OCI-LY1 (cell line): ENCODE measurements around the gene C1orf52.

Experiments used
- EZH2 ChIP-seq: fragments of 200-600 bp; sonication (generic), shearing (Covaris generic); IDR thresholded peaks from 2 replicates; pipeline ENCODE4 v1.8.0; 2017; ENCODE audit warnings: borderline replicate concordance, mixed run types, mild to moderate bottlenecking, antibody characterized with exemption, low read length, moderate library complexity, mixed read lengths
- TF ChIP-seq, protein P1 (sequence below): fragments of 200-600 bp; sonication (generic), shearing (Covaris generic); IDR thresholded peaks from 2 replicates; pipeline ENCODE4 v1.5.1; 2017; ENCODE audit warnings: mild to moderate bottlenecking, antibody characterized with exemption, low read length, moderate library complexity, mixed read lengths

GRCh38 chr1:85306236-85306635 is 46.8 kb upstream of the C1orf52 start:
- TF ChIP-seq, protein P1, sequence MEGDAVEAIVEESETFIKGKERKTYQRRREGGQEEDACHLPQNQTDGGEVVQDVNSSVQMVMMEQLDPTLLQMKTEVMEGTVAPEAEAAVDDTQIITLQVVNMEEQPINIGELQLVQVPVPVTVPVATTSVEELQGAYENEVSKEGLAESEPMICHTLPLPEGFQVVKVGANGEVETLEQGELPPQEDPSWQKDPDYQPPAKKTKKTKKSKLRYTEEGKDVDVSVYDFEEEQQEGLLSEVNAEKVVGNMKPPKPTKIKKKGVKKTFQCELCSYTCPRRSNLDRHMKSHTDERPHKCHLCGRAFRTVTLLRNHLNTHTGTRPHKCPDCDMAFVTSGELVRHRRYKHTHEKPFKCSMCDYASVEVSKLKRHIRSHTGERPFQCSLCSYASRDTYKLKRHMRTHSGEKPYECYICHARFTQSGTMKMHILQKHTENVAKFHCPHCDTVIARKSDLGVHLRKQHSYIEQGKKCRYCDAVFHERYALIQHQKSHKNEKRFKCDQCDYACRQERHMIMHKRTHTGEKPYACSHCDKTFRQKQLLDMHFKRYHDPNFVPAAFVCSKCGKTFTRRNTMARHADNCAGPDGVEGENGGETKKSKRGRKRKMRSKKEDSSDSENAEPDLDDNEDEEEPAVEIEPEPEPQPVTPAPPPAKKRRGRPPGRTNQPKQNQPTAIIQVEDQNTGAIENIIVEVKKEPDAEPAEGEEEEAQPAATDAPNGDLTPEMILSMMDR, result no peak
- TF ChIP-seq EZH2, result no peak
